Measurements from ENCODE around the gene SLC25A45.

DNA sequence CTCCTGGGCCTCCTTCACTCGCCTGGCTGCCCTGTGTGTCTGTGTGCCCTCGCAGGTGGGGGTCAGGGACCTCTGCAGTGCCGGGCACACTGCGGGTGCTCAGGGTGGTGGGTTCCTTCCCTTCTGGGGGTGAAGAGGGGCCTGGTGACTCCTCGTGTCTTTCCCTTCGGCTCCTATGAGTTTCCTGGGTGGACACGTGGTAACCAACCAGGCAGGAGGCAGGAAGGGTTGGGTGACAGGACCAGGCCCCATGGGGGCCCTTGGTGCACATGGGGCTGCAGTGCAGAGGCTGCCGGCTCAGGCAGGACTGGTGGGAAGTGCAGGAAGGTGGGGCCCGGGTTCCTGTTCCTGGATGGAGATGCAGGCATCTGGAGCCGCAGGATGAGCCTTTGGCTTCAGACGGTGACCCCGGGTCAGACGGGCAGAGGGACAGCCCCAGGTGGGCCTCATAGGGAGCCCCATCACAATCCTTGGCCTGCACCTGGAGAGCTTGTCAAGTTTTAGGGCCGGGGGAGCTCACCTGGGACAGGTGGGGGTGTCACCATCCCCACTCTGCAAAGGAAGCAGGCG, 13.6 kb upstream of the SLC25A45 start:
- TF ChIP-seq, protein P1, sequence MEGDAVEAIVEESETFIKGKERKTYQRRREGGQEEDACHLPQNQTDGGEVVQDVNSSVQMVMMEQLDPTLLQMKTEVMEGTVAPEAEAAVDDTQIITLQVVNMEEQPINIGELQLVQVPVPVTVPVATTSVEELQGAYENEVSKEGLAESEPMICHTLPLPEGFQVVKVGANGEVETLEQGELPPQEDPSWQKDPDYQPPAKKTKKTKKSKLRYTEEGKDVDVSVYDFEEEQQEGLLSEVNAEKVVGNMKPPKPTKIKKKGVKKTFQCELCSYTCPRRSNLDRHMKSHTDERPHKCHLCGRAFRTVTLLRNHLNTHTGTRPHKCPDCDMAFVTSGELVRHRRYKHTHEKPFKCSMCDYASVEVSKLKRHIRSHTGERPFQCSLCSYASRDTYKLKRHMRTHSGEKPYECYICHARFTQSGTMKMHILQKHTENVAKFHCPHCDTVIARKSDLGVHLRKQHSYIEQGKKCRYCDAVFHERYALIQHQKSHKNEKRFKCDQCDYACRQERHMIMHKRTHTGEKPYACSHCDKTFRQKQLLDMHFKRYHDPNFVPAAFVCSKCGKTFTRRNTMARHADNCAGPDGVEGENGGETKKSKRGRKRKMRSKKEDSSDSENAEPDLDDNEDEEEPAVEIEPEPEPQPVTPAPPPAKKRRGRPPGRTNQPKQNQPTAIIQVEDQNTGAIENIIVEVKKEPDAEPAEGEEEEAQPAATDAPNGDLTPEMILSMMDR (conservative IDR thresholded peaks at IDR 0.05; ENCODE audit: low read length) = no peak
- no peak for TF ChIP-seq EZH2phosphoT487 (IDR thresholded peaks at IDR 0.05; ENCODE audit: borderline replicate concordance)
